GM18502 (cell line): ENCODE data around the gene VAPA.

Experiments used
- ATAC-seq: cut with Tn5 transposase; IDR thresholded peaks from one replicate; pipeline ENCODE4 v1.9.1; 2021; ENCODE audit warnings: mild to moderate bottlenecking; ENCODE audit not compliant: unreplicated experiment, poor library complexity

The VAPA gene

DNA sequence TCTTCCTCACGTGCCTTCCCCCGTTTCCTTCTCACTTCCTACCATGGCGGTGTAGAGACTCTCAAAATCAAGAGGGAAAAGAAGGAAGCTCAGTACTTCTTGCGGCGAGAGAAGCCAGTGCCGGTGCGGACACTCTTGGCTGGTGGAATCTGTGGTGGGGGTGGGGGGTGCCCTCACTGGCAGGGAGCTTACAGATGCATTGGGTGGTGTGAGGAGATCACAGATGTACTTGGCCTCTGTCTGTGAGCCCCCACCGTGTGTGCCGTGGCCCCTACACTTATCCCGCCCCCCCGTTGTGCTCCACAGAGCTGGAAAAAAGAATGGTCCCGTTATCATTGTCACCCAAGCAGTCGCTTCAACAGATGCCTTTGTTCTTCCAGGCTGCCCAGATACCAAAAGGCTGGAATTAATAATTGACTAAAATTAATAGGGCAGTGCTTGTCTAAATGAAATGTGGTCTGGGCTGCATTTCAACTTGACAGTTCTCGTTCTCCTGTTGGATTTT lies 79.8 kb downstream of the VAPA start:
- ATAC-seq = no peak

DNA sequence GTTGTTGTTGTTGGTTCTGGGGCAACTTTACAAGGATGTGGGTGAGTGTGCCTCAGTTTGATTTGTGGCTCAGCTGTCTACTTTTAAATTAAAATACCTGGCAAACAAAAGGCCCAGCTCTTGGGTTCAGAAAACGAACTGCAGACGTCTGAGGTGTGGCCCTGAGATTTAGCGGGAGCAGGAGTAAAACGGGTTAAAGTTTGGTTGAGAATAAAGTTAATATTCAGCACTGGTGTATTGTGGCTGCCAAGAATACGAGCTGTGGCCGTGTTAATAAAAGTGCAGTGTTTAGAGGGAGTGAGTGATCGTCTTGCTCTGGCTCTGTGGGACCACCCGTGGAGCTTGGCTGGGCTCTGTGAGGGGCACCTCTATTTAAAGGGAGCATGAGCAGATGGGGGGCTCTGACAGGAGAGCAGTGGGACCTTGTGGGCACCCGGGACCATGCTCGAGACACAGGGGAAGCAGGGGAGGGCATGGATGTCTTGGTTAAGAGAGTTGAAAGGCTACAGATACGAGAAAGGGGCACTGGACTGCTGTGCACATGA lies 80.3 kb downstream of the VAPA start:
- ATAC-seq = no peak

DNA sequence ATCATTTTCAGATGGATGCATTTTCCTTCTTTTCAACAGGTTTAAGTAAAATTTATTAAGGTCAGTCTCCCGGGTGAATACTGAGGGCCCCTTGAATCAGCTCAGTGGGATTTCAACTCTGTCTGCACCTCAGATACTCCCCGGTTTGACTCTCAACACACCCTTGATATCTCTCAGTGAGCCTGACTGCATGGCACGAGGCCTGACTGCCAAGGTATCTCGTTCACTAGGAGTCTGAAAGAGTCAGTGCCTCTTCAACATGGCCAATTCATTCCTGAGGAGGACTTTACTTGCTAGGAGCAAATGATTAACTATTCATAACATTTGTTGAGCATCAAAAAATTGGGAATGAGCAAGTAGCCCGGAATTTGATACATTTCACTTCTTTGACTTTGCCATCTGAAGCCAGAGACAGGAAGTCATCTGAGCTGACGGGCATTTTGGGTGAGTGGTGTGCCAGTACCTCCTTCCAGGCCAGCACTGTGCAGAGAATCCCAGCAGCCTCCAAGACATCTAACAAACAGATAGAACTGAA lies 81.0 kb downstream of the VAPA start:
- ATAC-seq = no peak

DNA sequence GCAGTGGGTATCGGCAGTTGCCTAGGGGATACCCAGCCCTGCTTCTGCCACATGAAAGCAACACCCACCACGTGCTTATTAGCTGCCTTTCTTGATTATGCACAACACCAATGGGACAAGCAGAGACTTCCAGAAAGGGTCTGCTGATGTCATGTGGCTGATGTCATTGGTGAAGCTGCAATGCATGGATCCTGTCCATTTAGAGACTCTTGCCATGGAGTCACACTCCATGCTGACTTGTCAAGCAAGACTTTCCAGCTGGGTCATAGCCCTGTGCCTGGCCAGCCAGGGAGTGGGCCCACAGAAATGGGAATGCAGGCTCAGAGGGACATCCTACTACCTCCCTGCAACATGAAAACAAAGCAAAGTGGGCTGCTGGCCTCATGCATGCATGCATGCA lies 81.8 kb downstream of the VAPA start:
- ATAC-seq = no peak

DNA sequence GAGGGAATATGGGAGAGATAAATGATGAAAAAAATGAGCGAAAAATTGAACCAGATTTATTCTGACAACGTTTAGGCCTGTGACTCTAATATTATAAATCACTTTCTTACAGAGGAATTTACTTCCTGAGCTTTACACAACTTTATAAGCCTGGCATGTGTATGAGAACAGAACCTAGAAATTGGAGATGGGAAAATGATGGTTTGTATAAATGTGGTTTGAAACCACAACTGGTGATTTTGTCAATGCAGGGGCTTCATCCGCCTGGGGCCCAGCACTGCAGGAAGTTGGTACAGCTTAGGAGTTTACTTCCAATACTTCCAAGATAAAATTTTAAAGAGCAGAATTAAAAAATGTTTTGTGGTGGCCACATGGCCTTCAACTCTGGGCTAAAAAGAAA lies 82.3 kb downstream of the VAPA start:
- no peak for ATAC-seq

DNA sequence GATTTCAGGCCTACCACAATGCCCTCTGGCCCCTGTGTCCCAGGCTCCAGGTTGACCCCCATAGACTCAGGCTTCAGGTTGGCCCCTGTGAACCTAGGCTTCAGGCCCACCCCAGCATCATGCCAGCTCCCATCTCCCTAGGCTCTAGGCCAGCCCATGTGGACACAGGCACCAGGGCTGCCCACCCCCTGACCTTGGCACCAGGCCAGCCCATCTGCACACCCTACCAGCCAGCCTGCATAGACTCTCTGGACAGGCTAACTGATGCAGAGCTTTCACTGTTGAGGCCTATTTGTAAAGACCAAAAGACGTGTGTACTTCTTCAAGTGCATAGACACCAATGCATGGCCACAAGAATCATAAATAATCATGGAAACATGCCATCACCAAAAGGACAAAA lies 83.9 kb downstream of the VAPA start:
- no peak for ATAC-seq

DNA sequence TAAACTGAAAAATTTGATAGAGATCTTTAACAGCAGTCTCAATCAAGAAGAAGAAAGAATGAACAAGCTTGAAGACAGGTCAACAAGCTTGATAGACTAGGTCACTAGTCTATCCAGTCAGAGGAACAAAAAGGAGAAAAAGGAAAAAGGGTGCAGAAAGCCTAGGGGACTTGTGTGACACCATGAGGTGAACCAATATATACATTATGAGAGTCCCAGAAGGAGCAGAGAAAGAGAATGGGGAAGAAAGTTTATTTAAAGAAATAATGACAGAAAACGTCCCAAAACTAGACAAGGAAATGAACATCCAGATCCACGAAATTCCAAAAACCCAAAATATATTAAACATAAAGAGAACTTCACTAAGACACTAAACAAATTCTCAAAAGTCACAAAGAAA lies 84.5 kb downstream of the VAPA start:
- ATAC-seq = no peak

DNA sequence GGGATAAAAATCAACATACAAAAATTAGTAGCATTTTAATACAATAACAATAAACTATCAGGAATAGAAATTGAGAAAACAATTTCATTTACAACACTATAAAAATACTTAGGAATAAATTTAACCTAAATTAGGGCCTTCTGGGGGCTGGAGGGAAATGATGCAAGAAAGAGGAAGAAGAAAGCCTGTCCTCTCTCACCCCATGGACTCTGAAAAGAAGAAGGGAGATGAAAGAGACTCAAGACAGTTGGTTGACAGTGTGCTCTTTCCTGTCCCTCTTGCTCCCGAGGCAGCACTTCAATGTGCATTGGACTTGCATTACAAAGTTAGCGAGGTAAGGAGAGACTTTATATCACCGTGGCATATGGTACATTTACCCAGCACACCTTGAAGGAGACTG lies 88.5 kb downstream of the VAPA start:
- no peak for ATAC-seq

DNA sequence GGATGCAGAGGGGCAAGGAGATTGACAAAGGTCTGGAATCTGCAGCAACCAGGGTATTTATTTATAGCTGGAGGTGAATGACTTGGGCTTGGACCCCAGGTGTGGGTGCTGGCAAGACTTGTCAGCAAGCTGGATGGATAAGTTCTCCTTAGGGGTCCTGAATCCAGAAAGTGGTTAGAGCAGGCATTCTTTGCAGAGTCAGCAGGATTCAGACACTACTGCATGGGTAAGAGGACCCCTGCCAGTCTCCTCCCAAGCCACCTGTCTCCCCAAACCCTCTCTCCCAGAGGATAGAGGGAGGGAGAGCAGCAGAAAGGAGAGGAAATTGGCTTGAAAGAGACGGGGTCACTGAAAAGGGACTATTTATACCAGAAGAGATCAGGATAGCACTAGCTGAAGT lies 89.5 kb downstream of the VAPA start:
- no peak for ATAC-seq

DNA sequence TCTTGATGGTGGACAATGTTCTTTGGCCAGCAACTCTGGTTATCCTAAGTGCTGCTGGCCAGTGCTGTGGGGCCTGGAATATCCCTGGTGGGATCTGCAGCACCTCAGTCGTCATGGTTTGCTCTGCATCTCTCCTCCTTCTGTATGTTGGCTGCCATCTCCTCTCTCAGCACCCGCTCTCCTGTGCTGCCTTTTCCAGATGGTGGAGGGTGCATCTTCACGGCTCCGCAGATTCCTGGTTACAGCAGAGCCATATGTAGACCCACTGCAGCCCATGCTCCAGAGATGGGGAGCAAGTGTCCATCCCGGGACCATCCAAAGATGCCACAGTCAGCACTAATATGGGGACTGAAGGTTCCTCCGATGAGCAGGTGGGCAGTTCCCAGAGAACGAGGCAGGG lies 90.0 kb downstream of the VAPA start:
- ATAC-seq = no peak

DNA sequence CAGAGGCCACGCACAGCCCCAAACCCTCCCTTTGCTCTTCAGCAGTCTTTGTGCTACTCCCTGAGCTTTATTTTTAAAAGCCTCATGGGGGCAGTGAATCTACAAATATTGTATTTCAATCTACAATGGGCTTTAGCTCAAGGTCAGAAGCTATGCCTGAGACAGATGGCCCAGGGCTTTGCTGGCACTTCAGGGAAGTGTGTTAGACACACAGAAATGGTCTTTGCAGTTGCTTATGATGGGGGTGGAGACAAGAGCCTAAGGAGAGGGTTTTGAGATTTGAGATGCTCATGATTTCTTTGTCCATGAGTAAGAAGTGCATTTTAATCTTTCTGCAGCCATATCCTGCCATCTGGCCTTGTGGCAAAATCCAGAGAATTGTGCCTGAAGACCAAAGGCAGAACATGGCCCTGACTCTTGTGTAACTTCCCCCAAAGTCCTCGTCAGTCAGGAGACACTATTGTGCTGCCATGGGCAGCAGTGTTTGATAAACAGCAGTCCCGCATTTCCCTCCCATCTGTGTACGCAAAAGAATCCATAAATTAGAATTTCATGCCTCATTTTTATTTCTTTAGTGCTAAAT lies 92.6 kb downstream of the VAPA start:
- no peak for ATAC-seq

DNA sequence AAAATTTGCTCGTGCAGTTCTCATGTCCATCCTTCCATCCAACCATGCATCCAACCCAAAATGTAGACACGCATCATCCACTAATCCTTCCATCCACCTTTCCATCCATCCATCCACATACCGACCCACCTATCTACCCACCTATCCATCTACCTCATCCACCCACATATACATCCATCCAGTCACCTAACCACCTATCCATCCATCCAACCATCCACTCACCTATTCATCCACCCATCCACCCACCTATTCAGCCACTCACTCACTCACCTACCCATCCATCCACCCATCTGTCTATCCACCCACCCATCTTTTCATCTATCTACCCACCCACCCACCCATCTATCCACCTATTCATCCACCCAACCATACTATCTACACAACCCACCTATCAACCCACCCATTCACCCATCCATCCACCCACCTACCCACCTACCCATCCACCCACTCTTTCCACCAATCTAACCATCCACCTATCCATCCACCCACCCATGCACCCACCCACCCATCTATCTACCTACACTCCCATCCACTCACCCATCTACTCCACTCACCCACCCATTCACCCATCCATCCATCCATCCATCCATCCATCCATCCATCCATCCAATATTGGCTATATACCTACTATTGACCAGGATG lies 94.3 kb downstream of the VAPA start:
- no peak for ATAC-seq
